ENCODE results near the gene KIAA0825.
A peak's percentile ranks its signal among the peaks of the same experiment; 100 is the strongest.
"Not testable (repeated sequence)": the region's sequence is repeated elsewhere in the genome, so short reads cannot be mapped to it uniquely, and the experiment has no call there.

The KIAA0825 gene

DNA sequence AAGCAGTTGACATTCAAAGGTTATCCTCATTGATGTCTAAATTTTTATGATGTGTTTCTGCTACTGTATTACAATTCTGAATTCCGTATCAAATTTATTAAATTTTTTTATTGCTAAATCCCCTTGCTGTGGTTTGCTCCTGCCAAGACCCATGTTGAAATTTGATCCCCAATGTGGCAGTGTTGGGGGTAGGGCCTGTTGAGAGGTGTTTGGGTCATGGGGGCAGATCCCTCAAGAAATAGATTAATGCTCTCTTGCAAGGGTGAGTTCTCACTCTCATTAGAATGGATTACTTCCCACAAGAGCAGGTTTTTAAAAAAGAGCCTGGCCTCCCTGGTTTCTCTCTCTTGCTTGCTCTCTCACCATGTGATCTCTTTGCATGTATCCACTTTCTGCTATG lies 442.5 kb downstream of the KIAA0825 start:
- DNase-seq (ENCODE audit: low read depth in 2 of 2) = no peak

DNA sequence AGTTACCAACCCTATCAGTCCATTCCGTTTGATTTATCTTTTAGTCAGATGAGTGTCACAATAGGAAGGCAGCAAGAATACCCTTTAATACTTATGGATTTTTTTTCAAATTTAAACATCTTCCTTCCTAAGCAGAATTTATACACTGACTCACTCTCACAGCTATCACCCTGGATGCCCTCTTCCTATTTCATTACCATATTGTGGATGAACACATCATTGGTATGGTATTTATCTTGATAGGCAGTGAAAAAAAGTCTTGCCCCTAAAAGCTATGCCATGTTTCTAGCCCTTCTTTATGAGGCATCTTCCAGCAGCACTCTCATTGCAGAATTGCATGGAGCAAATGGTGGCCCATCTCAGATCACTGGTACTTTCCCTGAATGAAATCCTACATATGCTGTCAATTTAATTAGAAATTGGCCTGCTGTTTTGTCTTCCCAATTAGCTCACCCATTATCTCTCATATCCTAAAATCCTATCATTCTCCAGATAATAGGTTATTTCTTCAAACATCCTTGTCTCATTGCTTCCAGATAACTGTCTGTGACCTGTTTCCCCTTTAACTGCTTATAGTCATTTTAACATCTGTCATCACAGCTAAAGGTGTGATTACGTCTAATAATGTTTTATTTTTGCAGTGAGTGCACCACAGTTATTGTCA lies 443.5 kb downstream of the KIAA0825 start:
- no peak for DNase-seq (ENCODE audit: low read depth in 2 of 2)

DNA sequence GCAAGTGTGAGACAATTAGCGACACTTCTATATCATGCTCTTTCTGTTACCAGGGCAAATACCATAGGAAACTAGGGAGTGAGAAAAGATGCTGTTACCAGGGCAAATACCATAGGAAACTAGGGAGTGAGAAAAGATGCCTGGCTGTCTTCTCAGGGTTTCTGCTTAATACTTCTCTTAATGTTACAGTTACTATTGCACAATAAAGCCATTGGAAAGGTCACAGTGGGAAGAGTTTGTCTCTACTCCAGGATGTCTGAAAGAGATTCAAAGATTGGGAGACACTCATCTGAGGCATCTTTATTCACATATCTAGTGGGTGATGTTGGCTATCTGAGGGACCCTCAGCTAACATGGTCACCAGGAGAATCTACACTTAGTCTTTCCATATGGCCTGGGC lies 445.3 kb downstream of the KIAA0825 start:
- no peak for DNase-seq (ENCODE audit: low read depth in 2 of 2)

DNA sequence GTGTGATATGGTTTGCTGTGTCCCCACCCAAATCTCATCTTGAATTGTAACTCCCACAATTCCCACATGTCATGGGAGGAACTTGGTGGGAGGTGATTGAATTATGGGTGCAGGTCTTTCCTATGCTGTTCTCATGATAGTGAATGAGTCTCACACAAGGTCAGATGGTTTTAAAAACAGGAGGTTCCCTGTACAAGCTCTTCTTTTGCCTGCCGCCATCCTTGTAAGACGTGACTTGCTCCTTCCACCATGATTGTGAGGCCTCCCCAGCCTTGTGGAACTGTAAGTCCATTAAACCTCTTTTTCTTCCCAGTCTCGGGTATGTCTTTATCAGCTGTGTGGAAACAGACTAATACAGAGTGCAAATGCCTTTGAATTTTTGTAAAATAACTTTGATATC lies 447.3 kb downstream of the KIAA0825 start:
- DNase-seq (ENCODE audit: low read depth in 2 of 2) = not testable (repeated sequence)

DNA sequence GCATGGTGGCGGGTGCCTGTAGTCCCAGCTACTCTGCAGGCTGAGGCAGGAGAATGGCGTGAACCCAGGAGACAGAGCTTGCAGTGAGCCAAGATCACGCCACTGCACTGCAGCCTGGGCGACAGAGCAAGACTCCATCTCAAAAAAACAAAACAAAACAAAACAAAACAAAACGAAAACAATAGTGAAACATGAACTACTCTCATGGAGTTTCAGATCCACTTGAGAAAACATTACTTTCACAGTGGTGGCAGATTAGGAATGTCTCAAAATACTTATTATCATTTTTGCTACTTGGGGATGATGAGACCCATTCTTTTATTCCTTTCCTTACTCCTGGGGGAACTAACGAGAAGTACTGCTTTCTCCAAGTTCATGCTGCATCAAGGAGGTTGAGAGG lies 448.2 kb downstream of the KIAA0825 start:
- DNase-seq (ENCODE audit: low read depth in 2 of 2) = not testable (repeated sequence)

DNA sequence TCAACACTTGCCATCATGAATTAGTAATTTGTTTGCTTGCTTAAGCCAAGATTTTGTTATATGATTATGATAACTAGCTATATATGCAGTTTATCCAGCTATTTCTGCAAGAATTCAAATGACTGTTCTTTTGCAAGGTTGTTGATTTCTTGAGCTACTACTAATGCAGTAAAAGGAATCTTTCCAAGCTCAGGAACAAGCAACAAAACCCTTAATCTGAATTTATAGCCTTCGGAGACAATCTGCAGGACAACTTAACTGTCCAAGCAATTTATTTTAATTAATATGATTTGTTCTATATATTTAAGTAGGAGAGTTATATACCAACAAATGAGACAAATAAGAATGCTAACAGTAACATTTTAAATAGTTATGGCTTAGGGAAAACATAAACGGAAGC lies 450.3 kb downstream of the KIAA0825 start:
- DNase-seq (ENCODE audit: low read depth in 2 of 2) = no peak

DNA sequence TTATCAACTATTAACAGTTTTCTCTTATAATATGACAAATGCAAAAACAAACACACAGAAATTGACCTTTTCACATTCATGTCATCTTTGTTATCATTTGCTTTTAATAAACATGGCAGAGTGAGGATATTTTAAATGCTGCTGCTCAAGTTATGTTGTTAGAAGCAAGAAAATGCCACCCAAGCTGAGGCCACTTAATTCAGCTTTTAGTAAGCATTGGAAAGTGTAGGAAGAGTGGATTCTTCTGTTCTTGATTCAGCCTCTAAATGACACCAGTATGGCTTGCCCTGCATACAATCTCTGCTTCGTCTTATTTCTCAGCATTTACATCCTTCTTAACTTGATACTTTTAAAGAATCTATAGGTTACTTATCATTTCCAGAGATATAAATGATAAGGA lies 456.6 kb downstream of the KIAA0825 start:
- no peak for DNase-seq (ENCODE audit: low read depth in 2 of 2)

DNA sequence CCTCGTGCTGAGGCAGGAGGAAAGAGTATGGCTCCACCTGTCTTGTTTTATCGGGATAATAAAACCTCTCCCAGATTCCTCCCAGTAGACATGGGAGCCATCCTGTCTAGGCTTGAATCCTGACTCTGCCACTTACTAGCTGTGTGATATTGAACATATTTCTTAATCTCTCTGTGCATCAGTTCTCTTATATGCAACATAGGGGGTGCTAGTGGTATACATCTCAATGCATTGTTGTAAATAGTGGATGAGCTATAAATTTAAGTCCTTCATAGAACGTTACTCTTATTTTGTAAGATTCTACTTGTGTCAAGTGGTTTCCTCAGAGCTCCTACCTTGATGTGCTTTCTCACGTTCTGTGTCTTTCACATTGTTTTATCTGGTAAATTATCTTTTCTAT lies 459.3 kb downstream of the KIAA0825 start:
- no peak for DNase-seq (ENCODE audit: low read depth in 2 of 2)

DNA sequence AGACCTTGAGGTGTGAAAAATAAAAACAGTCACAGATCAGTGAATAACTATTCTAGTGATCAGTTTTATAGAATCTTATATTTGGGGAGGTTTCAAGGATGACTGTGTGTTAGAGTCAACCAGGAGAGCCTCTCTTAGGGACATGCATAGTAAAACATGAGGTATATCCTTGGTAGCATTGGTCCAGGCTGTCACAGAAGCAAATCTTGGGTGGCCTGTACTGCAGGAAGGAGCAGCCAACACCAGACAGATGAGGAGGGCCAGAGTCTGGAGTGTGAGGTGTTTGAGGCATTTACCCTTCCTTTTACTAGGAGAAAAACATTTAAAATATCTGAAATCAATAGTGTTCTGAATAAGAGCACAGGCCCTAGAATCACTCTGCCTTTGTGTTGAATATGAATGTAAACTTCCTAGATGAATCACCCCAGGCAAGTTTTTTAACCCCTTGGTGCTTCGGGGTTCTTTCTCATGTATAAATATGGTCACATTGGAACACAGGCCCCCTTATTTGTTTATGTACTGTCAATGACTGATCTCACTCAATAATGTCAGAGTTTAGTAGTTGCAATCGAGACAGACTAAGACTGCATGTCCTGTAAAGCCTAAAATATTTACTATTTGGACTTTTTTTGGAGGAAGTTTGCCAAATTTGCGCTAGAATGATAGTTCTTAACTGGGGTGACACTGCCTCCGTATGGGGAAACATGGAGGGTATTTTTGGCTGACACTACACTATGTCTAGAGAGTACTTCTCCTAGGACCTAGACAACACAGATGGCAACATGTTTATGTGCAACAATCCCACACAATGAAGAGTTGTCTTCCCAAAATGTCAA lies 460.5 kb downstream of the KIAA0825 start:
- no peak for DNase-seq (ENCODE audit: low read depth in 2 of 2)

DNA sequence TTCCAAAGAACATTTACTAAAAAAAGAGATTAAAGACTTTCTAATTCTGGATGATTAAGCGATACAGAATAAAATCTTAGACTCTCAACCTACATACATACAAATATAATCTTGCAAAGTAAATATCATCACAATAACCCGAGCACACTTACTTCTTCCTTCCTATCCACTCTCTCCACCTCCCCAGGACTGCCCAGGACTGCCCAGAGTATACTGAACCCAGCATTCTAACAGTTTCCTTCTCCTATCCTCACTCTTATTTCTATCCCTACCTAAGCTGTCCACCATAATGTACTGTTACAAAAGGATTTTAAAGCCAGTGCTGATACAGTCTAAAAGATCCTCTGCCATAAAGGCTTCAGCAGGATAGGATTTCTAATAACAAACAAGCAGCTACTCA lies 463.7 kb downstream of the KIAA0825 start:
- no peak for DNase-seq (ENCODE audit: low read depth in 2 of 2)

DNA sequence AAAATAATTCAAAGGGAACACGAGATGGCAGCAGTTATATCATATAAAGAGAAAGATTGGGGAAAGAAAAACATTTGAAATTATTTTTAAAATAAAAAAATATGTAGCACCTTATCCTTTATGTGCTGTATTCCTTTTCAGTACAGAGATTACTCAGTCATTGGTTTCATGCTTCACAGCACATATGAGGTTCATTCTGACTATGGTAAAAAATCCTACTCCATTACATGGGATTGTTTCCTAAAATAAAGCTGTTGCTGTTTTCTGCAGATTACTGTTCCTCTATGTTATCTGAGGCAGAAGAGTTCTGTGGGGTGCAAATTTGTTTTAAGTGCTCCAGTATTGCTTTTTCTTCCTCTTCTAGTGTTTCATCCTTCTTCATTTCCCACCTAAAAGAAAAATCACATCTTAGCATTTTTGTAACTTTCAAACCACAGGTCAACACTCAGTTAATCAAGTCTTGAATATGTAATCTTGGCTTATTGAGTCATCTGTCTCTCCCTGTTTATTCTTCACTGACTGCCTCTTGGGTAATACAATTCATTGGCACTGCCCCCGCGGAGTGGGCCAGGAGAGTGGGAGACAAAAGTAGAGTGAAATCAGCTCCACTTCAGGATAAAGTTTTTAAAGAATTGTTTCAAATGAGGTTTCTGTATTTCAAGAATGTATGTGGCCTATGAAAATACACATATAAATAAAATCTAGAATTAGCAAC lies 464.5 kb downstream of the KIAA0825 start:
- no peak for DNase-seq (ENCODE audit: low read depth in 2 of 2)

DNA sequence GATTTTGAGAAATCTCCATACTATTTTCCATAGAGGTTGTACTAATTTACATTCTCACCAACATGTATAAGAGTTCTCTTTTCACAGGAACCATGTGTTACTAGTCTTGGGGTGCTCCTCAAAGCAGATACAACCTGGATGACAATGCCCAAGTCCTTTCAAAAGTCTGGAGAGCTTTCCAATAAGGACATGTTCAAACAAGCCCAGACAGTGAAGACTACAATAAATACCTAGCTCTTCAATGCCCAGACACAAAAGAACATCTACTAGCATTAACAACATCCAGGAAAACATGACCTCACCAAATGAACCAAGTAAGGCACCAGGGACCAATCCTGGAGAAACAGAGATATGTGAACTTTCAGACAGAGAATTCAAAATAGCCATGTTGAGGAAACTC lies 474.8 kb downstream of the KIAA0825 start:
- not testable (repeated sequence) for DNase-seq (ENCODE audit: low read depth in 2 of 2)

DNA sequence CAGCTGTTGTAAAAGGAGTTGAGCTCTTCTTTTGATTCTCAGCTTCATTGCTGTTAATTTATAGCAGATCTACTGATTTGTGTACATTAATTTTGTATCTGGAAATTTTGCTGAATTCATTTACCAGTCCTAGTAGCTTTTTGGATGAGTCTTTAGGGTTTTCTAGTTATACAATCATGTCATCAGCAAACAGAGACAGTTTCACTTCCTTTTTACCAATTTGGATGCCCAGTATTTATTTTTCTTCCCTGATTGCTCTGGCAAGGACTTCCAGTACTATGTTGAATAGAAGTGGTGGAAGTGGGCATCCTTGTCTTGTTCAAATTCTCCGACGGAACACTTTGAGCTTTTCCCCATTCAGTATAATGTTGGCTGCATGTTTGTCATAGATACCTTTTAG lies 478.1 kb downstream of the KIAA0825 start:
- DNase-seq (ENCODE audit: low read depth in 2 of 2) = no peak

DNA sequence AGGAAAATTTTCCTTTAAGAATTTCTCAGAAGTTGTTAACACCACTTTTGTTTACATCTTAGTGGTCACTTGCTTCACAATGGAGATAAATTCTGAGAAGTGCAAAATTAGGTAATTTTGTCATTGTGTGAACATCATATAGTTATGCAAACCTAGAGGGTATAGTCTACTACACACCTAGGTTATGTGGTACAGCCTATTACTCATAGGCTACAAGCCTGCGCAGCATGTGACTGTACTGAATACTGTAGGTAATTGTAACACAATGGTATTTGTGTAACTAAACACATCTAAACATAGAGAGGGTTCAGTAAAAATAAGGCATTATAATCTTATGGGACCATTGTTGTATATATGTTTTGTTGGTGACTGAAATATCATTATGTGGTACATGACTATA lies 488.3 kb downstream of the KIAA0825 start:
- no peak for DNase-seq (ENCODE audit: low read depth in 2 of 2)

DNA sequence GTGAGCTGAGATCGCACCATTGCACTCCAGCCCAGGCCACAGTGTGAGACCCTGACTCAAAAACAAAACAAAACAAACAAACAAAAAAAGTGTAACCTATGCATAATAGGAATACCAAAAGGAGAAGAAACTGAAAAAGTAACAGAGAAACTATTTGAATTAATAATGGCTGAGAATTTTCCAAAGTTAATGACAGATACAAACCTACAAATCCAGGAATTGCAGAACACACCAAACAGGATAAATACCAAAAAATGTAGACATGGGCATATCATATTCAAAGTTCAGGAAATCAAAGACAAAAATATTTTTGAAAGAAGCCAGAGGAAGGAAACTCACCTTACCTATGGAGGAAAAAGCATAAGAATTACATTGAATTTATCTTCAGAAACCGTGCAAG lies 493.3 kb downstream of the KIAA0825 start:
- DNase-seq (ENCODE audit: low read depth in 2 of 2) = no peak

DNA sequence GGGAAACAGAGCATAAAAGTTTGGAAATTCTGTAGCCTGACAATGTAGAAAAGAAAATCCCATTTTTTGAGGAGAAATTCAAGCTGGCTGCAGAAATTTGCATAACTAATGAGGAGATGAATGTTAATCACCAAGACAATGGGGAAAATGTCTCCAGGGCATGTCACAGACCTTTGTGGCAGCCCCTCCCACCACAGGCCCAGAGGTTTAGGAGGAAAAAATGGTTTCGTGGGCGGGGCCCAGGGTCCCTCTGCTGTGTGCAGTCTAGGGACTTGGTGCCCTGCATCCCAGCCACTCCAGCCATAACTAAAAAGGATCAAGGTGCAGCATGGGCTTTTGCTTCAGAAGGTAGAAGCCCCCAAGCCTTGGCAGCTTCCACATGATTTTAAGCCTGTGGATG lies 502.1 kb downstream of the KIAA0825 start:
- DNase-seq (ENCODE audit: low read depth in 2 of 2) = not testable (repeated sequence)

DNA sequence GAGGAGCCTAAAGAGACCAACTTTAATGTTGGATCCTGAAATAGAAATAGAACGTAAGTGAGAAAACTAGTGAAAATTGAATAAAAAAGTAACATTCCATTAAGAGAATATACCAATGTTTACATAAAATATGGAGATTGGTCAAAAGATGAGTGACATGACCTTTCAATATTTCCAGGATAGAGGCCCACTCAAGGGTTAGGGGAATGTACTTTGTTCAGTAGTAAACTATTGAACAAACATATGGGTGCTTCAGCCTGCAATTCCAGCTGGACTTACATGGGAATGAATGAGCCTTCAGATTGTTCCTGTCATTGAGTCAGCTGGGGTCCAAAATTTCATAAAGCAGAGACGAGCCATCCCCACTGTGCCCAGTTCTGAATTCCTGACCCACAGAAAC lies 505.3 kb downstream of the KIAA0825 start:
- DNase-seq (ENCODE audit: low read depth in 2 of 2) = no peak

DNA sequence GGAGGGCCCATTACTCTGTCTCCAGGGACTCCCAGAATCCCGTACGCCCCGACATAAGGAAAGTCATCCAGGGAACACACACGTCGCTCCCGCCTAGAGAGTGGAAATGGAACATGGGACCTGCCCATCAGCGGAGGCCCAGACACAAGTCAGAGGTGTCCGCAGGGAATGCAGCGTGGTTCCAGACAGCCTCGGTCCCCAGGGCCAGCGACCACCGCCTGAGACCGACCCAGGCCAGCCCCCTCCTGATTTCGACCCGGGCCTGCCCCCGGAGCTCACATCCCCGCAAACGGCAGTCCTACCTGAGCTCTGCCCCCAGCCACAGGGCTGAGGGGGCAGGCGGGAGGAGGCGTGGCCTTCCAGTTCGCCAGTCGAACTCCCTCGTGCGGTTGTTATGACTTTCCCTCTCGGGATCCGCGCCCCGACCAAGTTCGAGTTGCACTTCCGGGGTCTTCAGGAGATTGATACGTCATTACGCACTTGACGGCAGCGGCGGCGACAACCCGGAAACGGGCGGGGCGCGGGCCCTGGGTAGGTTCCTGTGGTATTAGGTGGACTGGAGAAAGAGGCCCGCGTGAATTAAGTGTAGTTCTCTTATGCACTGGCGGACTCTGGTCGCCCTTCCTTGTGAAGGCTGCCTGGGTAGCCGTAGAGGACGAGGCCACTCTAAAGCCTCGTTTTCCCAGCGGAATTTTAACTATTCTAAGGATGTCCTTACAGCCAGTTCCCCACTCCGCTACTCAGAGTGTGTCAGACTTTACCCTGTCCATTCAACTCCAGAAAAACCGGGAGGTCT lies 507.0 kb downstream of the KIAA0825 start:
- DNase-seq (ENCODE audit: low read depth in 2 of 2) = peak; percentile 84 to 87

DNA sequence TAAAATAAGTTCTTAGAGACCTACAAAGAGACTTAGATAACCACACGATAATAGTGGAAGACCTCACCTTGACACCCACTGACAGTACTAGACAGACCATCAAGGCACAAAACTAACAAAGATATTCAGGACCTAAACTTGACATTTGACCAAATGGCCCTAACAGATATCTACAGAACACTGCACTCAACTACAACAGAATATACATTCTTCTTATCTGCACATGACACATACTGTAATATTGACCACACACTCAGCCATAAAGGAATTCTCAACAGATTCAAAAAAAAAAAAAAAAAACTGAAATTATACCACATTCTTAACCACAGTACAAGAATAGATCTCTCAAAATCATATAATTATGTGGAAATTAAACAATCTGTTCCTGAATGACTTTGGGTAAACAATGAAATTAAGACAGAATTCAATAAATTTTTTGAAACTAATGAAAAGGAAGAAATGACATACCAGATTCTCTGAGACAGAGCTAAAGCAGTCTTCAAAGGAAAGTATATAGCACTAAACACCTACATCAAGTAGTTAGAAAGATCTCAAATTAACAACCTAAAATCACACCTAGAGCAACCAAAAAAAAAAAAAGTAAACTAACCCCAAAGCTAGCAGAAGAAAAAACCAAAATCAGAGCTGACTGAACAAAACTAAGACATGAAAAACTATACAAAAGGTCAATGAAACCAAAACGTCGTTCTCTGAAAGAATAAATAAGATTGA lies 514.7 kb downstream of the KIAA0825 start:
- DNase-seq (ENCODE audit: low read depth in 2 of 2) = no peak

Data from activated CD4-positive, alpha-beta T cell treated with anti-CD3 and anti-CD28 coated beads for 24 hours (primary cell).